Neural progenitor cell (in vitro differentiated cells): ENCODE data around the gene POU6F2.

Source experiments
- EZH2phosphoT487 ChIP-seq: fragments of 200-600 bp; sonication (generic); IDR thresholded peaks from 2 replicates; pipeline ENCODE4 v1.6.1; 2017; ENCODE audit warnings: antibody characterized with exemption
- TF ChIP-seq, protein P1 (sequence below): fragments of 200-600 bp; sonication (generic); IDR thresholded peaks from 2 replicates; pipeline ENCODE4 v1.5.1; 2017; ENCODE audit warnings: antibody characterized with exemption, mild to moderate bottlenecking

DNA sequence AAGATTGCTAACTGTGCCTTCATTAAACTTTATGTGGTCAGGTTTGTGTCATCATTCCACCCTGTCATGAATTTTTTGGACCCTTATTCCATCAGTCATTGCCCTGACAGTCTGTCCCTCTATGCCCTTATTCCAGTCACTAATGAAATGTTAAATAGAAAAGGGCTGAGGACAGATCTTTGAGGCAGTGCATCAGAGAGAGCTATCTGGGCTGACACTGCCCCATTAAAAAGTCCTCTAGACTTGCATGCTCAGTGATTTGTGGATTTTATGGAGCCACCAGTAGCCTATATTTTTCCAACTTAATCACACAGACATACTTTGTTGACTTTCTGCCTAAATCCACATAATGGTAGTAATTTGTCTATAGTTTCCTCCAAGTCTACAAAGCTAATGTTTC is 323.8 kb downstream of the POU6F2 start:
- TF ChIP-seq, protein P1, sequence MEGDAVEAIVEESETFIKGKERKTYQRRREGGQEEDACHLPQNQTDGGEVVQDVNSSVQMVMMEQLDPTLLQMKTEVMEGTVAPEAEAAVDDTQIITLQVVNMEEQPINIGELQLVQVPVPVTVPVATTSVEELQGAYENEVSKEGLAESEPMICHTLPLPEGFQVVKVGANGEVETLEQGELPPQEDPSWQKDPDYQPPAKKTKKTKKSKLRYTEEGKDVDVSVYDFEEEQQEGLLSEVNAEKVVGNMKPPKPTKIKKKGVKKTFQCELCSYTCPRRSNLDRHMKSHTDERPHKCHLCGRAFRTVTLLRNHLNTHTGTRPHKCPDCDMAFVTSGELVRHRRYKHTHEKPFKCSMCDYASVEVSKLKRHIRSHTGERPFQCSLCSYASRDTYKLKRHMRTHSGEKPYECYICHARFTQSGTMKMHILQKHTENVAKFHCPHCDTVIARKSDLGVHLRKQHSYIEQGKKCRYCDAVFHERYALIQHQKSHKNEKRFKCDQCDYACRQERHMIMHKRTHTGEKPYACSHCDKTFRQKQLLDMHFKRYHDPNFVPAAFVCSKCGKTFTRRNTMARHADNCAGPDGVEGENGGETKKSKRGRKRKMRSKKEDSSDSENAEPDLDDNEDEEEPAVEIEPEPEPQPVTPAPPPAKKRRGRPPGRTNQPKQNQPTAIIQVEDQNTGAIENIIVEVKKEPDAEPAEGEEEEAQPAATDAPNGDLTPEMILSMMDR = no peak
- TF ChIP-seq EZH2phosphoT487 = no peak
